HCT116 (cell line): ENCODE data around the gene MUC13. TPM values are rescaled to one million over a fixed set of nuclear protein-coding genes. Genes with fewer than 3 reads are reported as not detected.

Source experiments
- ATAC-seq: fragments of 200-7000 bp; cut with Tn5 transposase; 2 replicates; pipeline ENCODE4 v1.9.1; 2020; ENCODE audit warnings: mild to moderate bottlenecking, moderate library complexity
- BruUV-seq: library from RNA; stranded (reverse); fragments of 400-500 nt; replicated peaks from 2 replicates; lab custom pipeline; 2021; lab: Mats Ljungman, UMichigan
- CTCF ChIA-PET: fragments of 300-600 bp; sonication (Branson Sonifier 250); formaldehyde crosslinking; loops from one replicate; lab custom pipeline; 2021; ENCODE audit warnings: antibody characterized with exemption; lab: Charles Lee
- POLR2A ChIA-PET: fragments of 300-600, 350-600 bp; sonication (Branson Sonifier 250); formaldehyde crosslinking; loops from one replicate; lab custom pipeline; 2021; ENCODE audit warnings: antibody characterized with exemption; lab: Charles Lee
- RAD21 ChIA-PET, 2 experiments: fragments of 300-600 bp; sonication (Branson Sonifier 250); formaldehyde crosslinking; loops; one replicate each; lab custom pipeline; 2023; ENCODE audit warnings: low total read pairs in 2 of 2; ENCODE audit not compliant: uncharacterized antibody in 2 of 2, unreplicated experiment in 2 of 2, low non-redundant PET in 1 of 2; lab: Charles Lee
- DNase-seq: peaks from one replicate; pipeline ENCODE4 v3.0.0-alpha.2; 2010; ENCODE audit warnings: low read depth, low spot score
- H2AFZ ChIP-seq: fragments of 200-600 bp; shearing (Covaris generic), sonication (generic); 2 replicates; pipeline ENCODE4 v1.6.1; 2017; ENCODE audit warnings: low read depth, mixed run types, mixed read lengths, antibody characterized with exemption, low read length; ENCODE audit not compliant: poor library complexity, severe bottlenecking
- H3K27ac ChIP-seq: 2 replicates; pipeline ENCODE4 v1.5.1; 2012; ENCODE audit warnings: low read depth, low read length
- H3K27me3 ChIP-seq: fragments of 200-600 bp; sonication (generic); 2 replicates; pipeline ENCODE4 v1.6.1; 2016; ENCODE audit warnings: mixed run types, low read length, mixed read lengths; ENCODE audit not compliant: insufficient read depth
- H3K36me3 ChIP-seq, 2 experiments: fragments of 200-500 bp in 1 of 2; fragments of 200-600 bp in 1 of 2; sonication (Bioruptor generic) in 1 of 2; sonication (generic) in 1 of 2; 2 replicates each; pipeline versions ENCODE4 v1.5.1 to v1.6.1; 2014 to 2016; ENCODE audit warnings: low read length in 2 of 2, inconsistent platforms in 1 of 2, mixed read lengths in 1 of 2, mixed run types in 1 of 2; ENCODE audit not compliant: insufficient read depth in 2 of 2, control insufficient read depth in 1 of 2
- H3K4me1 ChIP-seq, 2 experiments: fragments of 200-600 bp in 1 of 2; sonication (generic) in 1 of 2; 2 replicates each; pipeline versions ENCODE4 v1.5.1 to v1.6.1; 2012 to 2017; ENCODE audit warnings: low read length in 2 of 2, inconsistent platforms in 1 of 2, mild to moderate bottlenecking in 1 of 2, mixed read lengths in 1 of 2, mixed run types in 1 of 2, moderate library complexity in 1 of 2; ENCODE audit not compliant: insufficient read depth in 2 of 2, control insufficient read depth in 1 of 2
- H3K4me2 ChIP-seq: fragments of 200-600 bp; sonication (generic); 2 replicates; pipeline ENCODE4 v1.6.1; 2017; ENCODE audit warnings: mixed run types, low read length, mixed read lengths
- H3K4me3 ChIP-seq, 2 experiments: fragments of 200-600 bp in 1 of 2; sonication (generic) in 1 of 2; replicated peaks in 1 of 2; 2 replicates each; pipeline ENCODE4 v1.5.1; 2011 to 2016; ENCODE audit warnings: low read length in 2 of 2, control low read depth in 1 of 2, low read depth in 1 of 2, mild to moderate bottlenecking in 1 of 2, mixed read lengths in 1 of 2, mixed run types in 1 of 2
- H3K79me2 ChIP-seq: fragments of 200-600 bp; sonication (generic); 2 replicates; pipeline ENCODE4 v1.6.1; 2017; ENCODE audit warnings: mild to moderate bottlenecking, mixed run types, low read length, moderate library complexity, mixed read lengths; ENCODE audit not compliant: insufficient read depth
- H3K9ac ChIP-seq: fragments of 200-600 bp; sonication (generic); 2 replicates; pipeline ENCODE4 v1.6.1; 2016; ENCODE audit warnings: low read length, mixed read lengths
- H3K9me2 ChIP-seq: fragments of 200-600 bp; sonication (generic), shearing (Covaris generic); 2 replicates; pipeline ENCODE4 v1.6.1; 2017; ENCODE audit warnings: mixed run types, mild to moderate bottlenecking, moderate library complexity; ENCODE audit not compliant: insufficient read depth
- H3K9me3 ChIP-seq, 2 experiments: fragments of 200-500 bp in 1 of 2; fragments of 200-600 bp in 1 of 2; sonication (Bioruptor generic) in 1 of 2; sonication (generic) in 1 of 2; 2 replicates each; pipeline ENCODE4 v1.6.1; 2014 to 2017; ENCODE audit warnings: low read length in 2 of 2, mixed read lengths in 2 of 2, inconsistent platforms in 1 of 2, low read depth in 1 of 2, mild to moderate bottlenecking in 1 of 2, mixed run types in 1 of 2, moderate library complexity in 1 of 2; ENCODE audit not compliant: control insufficient read depth in 1 of 2, insufficient read depth in 1 of 2
- H4K20me1 ChIP-seq: fragments of 200-600 bp; sonication (generic), shearing (Covaris generic); 2 replicates; pipeline ENCODE4 v1.6.1; 2017; ENCODE audit warnings: mixed run types, mild to moderate bottlenecking, moderate library complexity; ENCODE audit not compliant: insufficient read depth
- ATF3 ChIP-seq: IDR thresholded peaks from 2 replicates; pipeline ENCODE4 v1.6.1; 2012
- CBX3 ChIP-seq: IDR thresholded peaks from 2 replicates; pipeline ENCODE4 v1.6.1; 2012; ENCODE audit warnings: low read depth
- CEBPB ChIP-seq: IDR thresholded peaks from 2 replicates; pipeline ENCODE4 v1.6.1; 2012; ENCODE audit warnings: low read depth
- CTCF ChIP-seq, 3 experiments: fragments of 200-600 bp in 1 of 3; sonication (generic) in 1 of 3; IDR thresholded peaks in 2 of 3; conservative IDR thresholded peaks in 1 of 3; 2 replicates each; pipeline ENCODE4 v1.5.1; 2012 to 2017; ENCODE audit warnings: low read depth in 2 of 3, low read length in 2 of 3, antibody characterized with exemption in 1 of 3, borderline replicate concordance in 1 of 3, control low read depth in 1 of 3, mild to moderate bottlenecking in 1 of 3, mixed read lengths in 1 of 3, mixed run types in 1 of 3, moderate library complexity in 1 of 3; ENCODE audit not compliant: insufficient read depth in 1 of 3
- EGR1 ChIP-seq: IDR thresholded peaks from 2 replicates; pipeline ENCODE4 v1.6.1; 2012; ENCODE audit warnings: low read depth
- ELF1 ChIP-seq: IDR thresholded peaks from 2 replicates; pipeline ENCODE4 v1.6.1; 2012; ENCODE audit warnings: low read depth, borderline replicate concordance
- EZH2 ChIP-seq: fragments of 200-600 bp; sonication (generic); IDR thresholded peaks from 2 replicates; pipeline ENCODE4 v1.6.1; 2017; ENCODE audit warnings: antibody characterized with exemption, mixed run types
- EZH2phosphoT487 ChIP-seq: fragments of 200-600 bp; IDR thresholded peaks from 2 replicates; pipeline ENCODE4 v1.6.1; 2018; ENCODE audit warnings: antibody characterized with exemption, borderline replicate concordance
- FOSL1 ChIP-seq: IDR thresholded peaks from 2 replicates; pipeline ENCODE4 v1.6.1; 2012; ENCODE audit warnings: low read depth
- JUND ChIP-seq: IDR thresholded peaks from 2 replicates; pipeline ENCODE4 v1.6.1; 2012
- MAX ChIP-seq: IDR thresholded peaks from 2 replicates; pipeline ENCODE4 v1.6.1; 2012
- POLR2A ChIP-seq: IDR thresholded peaks from 2 replicates; pipeline ENCODE4 v1.7.0; 2011; ENCODE audit warnings: borderline replicate concordance; ENCODE audit not compliant: insufficient read depth, insufficient read length; ENCODE audit errors: extremely low read depth
- POLR2AphosphoS5 ChIP-seq: IDR thresholded peaks from 2 replicates; pipeline ENCODE4 v1.6.1; 2011; ENCODE audit warnings: mild to moderate bottlenecking, low read depth, low read length, moderate library complexity
- RAD21 ChIP-seq: IDR thresholded peaks from 2 replicates; pipeline ENCODE4 v1.6.1; 2012; ENCODE audit warnings: low read depth, mild to moderate bottlenecking
- SIN3A ChIP-seq: IDR thresholded peaks from 2 replicates; pipeline ENCODE4 v1.6.1; 2012; ENCODE audit warnings: low read depth
- SP1 ChIP-seq: IDR thresholded peaks from 2 replicates; pipeline ENCODE4 v1.6.1; 2012; ENCODE audit warnings: low read depth
- SRF ChIP-seq: IDR thresholded peaks from 2 replicates; pipeline ENCODE4 v1.6.1; 2012; ENCODE audit warnings: low read depth
- TCF7L2 ChIP-seq: IDR thresholded peaks from 2 replicates; pipeline ENCODE4 v1.7.0; 2011; ENCODE audit warnings: borderline replicate concordance, inconsistent platforms; ENCODE audit not compliant: insufficient read depth, insufficient read length; ENCODE audit errors: extremely low read depth
- YY1 ChIP-seq: IDR thresholded peaks from 2 replicates; pipeline ENCODE4 v1.6.1; 2011; ENCODE audit warnings: low read length, low read depth, moderate library complexity, mild to moderate bottlenecking; ENCODE audit not compliant: insufficient replicate concordance; ENCODE audit errors: extremely low read depth
- intact Hi-C: fragments of 100-400 bp; cut with micrococcal nuclease; formaldehyde crosslinking; loops from 2 replicates; pipeline ENCODE4 v1.10.0; 2022
- total RNA-seq: library from RNA; stranded (reverse); gene quantifications from one replicate; pipeline ENCODE4 v1.2.1, GENCODE V29; 2021; ENCODE audit not compliant: unreplicated experiment

MUC13 gene
- total RNA-seq, 1 experiment from 2014 or later: 0.44 TPM

DNA sequence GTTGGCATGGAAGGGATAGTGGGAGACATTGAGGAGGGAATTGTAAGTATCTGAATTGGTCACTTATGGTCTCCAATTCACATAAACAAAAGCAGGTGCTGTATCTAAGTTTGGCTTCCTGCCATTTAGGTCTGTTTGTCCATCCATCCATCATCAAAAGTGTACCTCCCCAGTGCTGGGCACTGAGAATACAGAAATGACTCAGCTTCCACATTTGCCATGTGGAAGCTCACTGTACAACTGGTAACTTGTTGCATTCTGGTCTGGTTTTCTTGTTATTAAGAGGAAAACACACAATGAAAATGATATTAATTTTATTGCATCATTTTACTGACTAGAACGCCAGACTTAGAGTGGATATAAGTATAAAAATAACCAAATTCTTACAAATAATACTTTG lies 30.9 kb upstream of the MUC13 start (continued):
- TF ChIP-seq CTCF (IDR thresholded peaks at IDR 0.05 in 2 of 3, conservative IDR thresholded peaks at IDR 0.05 in 1 of 3; ENCODE audit: borderline replicate concordance in 1 of 3, insufficient read depth in 1 of 3, low read depth in 2 of 3, low read length in 2 of 3) (no peak), EZH2phosphoT487 (no peak), JUND (no peak)

DNA sequence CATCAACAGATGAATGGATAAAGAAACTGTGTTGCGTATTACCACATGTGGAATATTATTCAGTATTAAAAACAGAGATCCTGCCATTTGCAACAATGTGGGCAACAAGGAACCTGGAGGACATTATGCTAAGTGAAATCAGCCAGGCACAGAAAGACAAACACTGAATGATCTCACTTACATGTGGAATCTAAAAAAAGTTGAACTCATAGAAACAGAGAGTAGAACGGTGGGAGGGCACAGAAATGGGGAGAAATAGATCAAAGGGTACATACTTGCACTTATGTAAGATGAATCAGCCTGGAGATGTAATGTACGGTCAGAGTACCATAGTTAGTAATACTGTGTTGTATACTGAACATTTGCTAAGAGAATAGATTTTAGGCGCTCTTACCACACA lies 29.8 kb upstream of the MUC13 start:
- no TSS peak for BruUV-seq
- RAD21 ChIA-PET: no interaction called here
- H3K27me3 ChIP-seq: no peaks in the 10 kb centered on the region
- H3K9ac ChIP-seq: no peak overlapping the region
- H3K4me1 ChIP-seq: no peaks in the 10 kb centered on the region
- no peaks in the 10 kb centered on the region for H4K20me1 ChIP-seq
- no peak overlapping the region for H3K27ac ChIP-seq
- DNase-seq (no peak), ATAC-seq (no peak)
- H3K36me3 ChIP-seq: no peaks in the 10 kb centered on the region
- no peaks in the 10 kb centered on the region for H3K79me2 ChIP-seq
- H3K9me3 ChIP-seq: no peaks in the 10 kb centered on the region
- CTCF ChIA-PET: no interaction called here
- POLR2A ChIA-PET: no interaction called here
- intact Hi-C loops: no loop called here
- H2AFZ ChIP-seq: no peak overlapping the region
- H3K9me2 ChIP-seq: no peaks in the 10 kb centered on the region
- no peak overlapping the region for H3K4me3 ChIP-seq
- no peak for TF ChIP-seq POLR2A
- no peak for TF ChIP-seq CTCF (IDR thresholded peaks at IDR 0.05 in 2 of 3, conservative IDR thresholded peaks at IDR 0.05 in 1 of 3; ENCODE audit: borderline replicate concordance in 1 of 3, insufficient read depth in 1 of 3, low read depth in 2 of 3, low read length in 2 of 3)
- no peak for TF ChIP-seq MAX
- TF ChIP-seq ATF3: no peak
- TF ChIP-seq TCF7L2: no peak
- TF ChIP-seq YY1: no peak
- TF ChIP-seq SRF: no peak
- TF ChIP-seq ELF1: no peak
- TF ChIP-seq CEBPB: no peak
- TF ChIP-seq EZH2: no peak
- TF ChIP-seq CBX3: no peak
- no peak for TF ChIP-seq FOSL1
- TF ChIP-seq EZH2phosphoT487: no peak
- TF ChIP-seq RAD21: no peak
- TF ChIP-seq EGR1: no peak
- no peak for TF ChIP-seq JUND
- TF ChIP-seq SP1: no peak
- no peak for TF ChIP-seq SIN3A
- no peak for TF ChIP-seq POLR2AphosphoS5
- H3K4me2 ChIP-seq: no peak overlapping the region
